WI38 (cell line): ENCODE measurements around the gene MYBBP1A.

Source experiments
- H3K4me3 ChIP-seq: 2 replicates; pipeline ENCODE4 v1.5.1; 2011; ENCODE audit warnings: low read depth, mild to moderate bottlenecking, control low read depth, low read length
- CTCF ChIP-seq: IDR thresholded peaks from 2 replicates; pipeline ENCODE4 v1.5.1; 2012; ENCODE audit warnings: low read depth, mild to moderate bottlenecking, control low read depth, low read length

The MYBBP1A gene

GRCh38 chr17:4527566-4528125 lies 27.5 kb downstream of the MYBBP1A start:
- H3K4me3 ChIP-seq, result no peak overlapping the region
- TF ChIP-seq CTCF, result no peak

- TF ChIP-seq CTCF, result no peak
These were observed 28.1 kb downstream of the MYBBP1A start for GRCh38 chr17:4527134-4527533.

DNA sequence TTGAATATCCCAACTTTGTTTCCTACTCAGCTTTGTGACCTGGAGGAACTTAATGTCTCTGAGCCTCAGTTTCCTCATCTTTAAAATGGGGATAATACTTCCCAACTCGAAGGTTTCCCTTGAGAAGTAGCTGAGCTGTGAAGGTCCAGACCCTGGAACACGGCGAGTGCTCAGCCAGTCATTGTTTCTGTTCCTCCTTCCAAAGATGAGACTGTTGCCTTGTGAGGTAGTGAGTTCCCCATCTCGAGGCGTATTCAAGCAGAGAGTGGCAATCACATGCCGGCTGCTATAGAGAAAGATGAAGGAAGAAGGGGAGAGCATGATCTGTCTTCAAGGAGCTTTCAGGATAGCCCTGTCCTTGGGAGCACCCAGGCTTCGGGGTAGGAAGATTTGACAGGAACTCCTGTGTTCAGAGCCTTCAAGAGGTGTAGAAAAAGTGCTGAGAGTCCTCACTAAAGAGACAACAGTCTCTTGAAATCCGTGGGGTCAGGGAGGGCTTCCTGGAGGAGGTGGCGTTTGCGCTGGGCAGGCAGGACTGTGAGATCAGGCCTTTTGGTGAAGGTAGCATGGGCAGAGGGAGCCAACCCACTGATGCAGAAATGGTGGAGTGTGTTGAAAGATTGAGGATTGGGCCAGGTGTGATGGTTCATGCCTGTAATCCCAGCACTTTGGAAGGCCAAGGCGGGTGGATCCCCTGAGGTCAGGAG lies 29.3 kb downstream of the MYBBP1A start:
- no peak overlapping the region for H3K4me3 ChIP-seq
- no peak for TF ChIP-seq CTCF

More at GRCh38 chr17:4527134-4527533, 28.1 kb downstream of the MYBBP1A start:
- no peak overlapping the region for H3K4me3 ChIP-seq

DNA sequence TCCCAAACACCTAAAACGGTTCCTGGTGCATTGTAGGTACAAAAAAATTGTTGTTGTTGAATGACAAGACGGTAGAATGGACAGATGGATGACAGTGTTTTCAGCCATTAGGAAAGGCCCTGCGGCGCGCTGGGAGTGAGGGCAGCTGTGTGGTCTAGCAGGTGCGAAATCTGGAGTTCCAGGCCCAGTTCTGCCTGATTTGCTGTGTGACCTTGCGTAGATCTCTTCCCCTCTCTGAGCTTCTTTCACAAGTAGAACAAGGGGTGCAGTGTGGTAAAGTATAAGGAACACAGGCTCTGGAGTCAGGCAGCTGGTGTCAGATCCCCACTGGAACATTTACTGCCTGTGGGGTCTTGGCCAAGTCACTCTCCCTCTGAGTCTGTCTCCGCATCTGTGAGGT lies 31.2 kb downstream of the MYBBP1A start:
- no peak for TF ChIP-seq CTCF
- H3K4me3 ChIP-seq, result no peak overlapping the region

- H3K4me3 ChIP-seq, result no peak overlapping the region
- TF ChIP-seq CTCF, result no peak
These were observed 32.5 kb downstream of the MYBBP1A start for GRCh38 chr17:4522661-4523060.

DNA sequence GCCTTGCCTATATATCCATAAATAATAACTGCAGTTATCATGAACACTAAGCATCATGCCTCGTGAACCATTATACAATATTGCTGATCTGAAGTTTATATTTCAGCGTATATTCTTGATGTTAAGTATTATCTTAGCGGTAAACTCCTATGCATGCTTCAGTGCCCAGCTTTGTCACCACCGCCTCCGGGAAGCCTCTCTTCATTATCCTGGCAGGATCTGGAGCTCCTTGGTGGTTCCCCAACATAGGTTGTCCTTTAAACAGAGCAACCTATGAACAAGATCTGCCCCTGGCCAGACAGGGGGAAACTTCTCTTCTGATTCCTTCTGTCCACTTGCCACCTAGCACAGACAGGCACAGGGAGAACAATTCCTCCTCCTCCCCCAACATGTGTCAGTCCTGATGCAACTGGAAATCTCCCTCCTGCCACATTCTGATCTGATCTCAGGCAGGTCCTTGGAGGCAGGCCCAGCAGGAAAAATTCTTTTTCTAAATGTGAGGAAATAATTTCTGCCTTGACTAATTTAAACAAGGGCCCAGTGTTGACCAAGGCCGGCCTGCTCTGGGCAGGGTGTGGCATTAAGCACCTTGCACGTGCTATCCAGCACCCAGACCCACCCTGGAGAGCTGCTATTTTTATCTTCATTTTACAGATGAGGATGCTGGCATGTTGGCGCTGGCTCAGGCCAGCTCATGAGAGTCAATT lies 34.1 kb downstream of the MYBBP1A start:
- H3K4me3 ChIP-seq, result no peak overlapping the region
- no peak for TF ChIP-seq CTCF

DNA sequence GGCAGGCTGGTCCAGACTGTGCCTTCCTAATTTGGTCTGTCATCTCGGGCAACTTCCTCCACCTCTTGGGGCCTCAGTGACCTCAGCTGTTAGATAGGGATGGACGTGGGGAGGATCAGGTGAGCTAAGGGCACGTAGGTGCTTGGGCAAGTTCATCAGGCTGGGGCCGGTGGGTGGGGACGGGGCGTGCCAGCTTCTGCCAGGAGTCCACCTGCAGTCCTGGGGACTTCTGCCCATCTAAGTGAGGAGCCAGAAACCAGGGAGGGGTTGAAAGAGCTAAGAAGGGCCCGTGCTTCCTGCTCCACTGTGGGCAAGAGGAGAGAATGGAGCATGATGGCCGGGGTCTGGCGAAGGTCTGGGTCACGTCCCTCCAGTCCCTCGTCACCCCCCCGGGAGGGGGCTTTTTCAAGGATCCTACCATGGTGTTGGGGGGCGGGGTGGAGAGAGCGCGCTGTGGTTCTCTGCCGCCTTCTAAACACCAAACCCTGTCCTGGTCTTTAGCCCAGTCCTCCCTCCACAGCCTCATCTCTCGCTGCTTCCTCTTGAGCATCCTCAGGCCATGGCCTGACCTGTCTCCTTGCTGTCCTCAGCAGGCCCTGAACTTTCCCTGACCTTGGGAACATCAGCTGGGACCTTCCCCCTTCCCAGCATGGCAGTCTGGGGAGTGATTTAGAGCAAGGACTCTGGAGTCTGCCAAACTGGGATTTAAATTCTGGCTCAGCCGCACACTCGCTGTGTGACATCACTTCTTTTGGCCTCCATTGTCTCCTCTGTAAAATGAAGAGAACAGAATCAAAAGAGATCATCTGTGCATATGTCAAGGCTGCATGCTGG lies 34.9 kb downstream of the MYBBP1A start:
- no peak overlapping the region for H3K4me3 ChIP-seq
- TF ChIP-seq CTCF, result no peak
